Islet of Langerhans (tissue), 1 donor: ENCODE measurements around the gene GABRG3.

ENCODE experiments used
- FAIRE-seq: peaks from one replicate; lab custom pipeline; 2011; peaks lifted over from hg19 to GRCh38; lab: Jason Lieb, UNC

Gene GABRG3

GRCh38 chr15:26970712-26971210 lies at the start of gene GABRG3:
GABRG3 (plus strand) TSS chr15:26971181.
- no peak for FAIRE-seq

DNA sequence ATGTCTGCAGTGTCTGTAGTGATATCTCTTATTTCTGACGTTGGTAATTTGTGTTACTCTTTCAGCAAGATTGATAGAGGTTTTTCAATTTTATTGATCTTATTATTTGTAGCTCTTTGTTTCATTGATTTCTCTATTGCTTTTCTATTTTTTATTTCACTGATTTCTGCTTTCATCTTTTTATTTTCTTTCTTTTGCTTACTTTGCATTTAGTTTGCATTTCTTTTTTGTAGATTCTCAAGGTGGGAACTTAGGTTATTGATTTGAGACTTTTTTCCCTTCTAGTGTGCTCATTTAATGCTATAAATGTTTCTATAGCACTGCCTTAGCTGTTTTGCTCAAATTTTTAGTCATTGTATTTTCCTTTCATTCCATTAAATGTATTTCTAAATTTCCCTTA lies 49.5 kb upstream of the GABRG3 start:
- no peak for FAIRE-seq

DNA sequence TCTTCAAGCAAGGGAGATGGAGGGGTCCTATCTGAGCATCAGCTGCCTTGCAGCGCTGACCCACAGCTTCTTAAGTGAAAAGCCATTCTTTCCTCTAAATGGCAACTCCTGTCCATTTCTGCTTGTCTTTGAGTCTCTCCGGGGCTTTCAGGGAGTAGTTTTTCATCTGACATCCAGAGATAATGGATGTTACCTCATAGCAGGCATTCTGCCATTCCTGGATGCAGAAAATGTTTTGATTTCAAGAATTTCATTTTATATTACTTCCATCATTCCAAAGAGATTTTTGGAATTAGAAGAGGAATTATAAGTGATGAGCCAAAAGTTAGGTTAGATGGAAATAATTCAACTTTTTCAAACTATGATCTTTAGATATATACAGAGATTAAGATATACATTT lies 44.9 kb upstream of the GABRG3 start:
- FAIRE-seq = no peak

DNA sequence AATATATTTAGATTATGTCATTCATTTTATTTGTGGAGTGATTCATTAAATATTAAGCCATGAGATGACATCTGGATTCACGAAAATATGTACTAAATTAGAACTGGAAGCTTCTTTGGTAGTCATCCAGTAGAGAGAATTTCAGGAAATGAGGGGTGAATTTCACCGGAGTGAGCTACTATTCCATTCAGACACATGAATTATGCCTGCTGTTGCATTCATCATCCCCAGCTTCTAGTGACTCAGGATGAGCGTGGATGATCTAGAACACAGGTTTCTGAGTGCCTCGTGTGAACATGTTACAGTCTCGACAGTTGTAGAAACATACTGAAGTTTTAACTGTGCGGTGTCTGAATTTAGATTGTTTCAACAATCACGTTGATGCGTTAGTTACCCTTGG lies 42.9 kb upstream of the GABRG3 start:
- no peak for FAIRE-seq

- no peak for FAIRE-seq
Measured at GRCh38 chr15:26929588-26929987, 41.4 kb upstream of the GABRG3 start.

DNA sequence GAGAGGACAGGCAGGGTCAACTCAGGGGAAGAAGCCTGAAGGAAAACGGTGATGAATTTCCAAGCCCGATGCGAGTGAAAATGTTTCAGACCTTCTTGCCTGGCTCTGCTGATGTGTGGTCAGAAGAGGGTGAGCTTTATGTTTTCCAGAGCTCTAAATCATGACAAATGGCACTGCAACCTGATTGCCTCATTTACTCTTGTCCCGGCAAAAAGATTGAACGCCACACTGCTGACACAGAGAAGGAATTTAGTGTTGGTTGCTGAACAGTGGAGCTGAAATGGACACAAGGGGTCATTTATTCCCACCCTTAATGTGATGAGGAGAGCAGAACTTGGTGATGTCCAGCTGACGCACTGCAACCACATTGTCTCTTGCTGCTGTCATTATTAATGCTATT lies 36.1 kb upstream of the GABRG3 start:
- FAIRE-seq = no peak

GRCh38 chr15:26935322-26935721 lies 35.7 kb upstream of the GABRG3 start:
- FAIRE-seq = no peak

GRCh38 chr15:26936502-26936901 lies 34.5 kb upstream of the GABRG3 start:
- FAIRE-seq = no peak

- no peak for FAIRE-seq
Measured at GRCh38 chr15:26937134-26937533, 33.8 kb upstream of the GABRG3 start.

GRCh38 chr15:26939398-26939797 lies 31.6 kb upstream of the GABRG3 start:
- no peak for FAIRE-seq

- FAIRE-seq = no peak
Measured at GRCh38 chr15:26941489-26941888, 29.5 kb upstream of the GABRG3 start.

GRCh38 chr15:26943866-26944265 lies 27.1 kb upstream of the GABRG3 start:
- FAIRE-seq = no peak

GRCh38 chr15:26945046-26945445 lies 25.9 kb upstream of the GABRG3 start:
- no peak for FAIRE-seq

DNA sequence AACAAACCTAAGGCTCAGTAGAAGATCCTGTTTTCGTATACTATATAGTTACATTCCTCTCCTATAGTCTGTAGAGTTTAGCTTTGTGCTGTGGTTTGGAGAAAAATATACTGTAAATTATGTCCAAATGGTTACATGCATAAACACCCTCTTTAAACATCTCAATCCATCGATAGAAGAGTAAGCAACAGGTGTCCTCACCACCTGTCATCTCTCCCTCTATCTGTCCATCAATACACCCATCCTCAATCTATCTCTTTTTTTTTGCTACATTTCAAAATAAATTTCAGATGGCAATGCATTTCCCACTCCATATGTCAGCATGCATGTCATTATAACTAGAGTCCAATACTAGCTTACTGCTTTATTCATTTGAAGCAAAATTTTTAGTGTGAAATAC lies 21.0 kb upstream of the GABRG3 start:
- no peak for FAIRE-seq

DNA sequence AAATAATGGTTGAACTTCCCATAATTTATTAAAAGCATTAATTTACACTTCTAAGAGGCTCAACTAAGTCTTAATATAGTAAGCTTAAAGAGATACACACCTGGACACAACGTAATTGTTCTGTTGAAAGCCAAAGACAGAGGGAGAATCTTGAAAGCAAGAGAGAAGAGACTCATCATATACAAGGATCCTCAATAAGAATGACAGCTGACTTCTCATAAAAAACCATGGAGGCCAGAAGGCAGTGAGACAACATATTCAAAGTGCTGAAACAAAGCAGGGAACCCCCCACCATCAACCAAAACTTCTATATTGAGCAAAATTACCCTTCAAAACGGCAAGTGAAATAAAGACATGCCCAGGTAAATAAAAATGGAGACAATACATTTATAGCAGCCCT lies 16.6 kb upstream of the GABRG3 start:
- FAIRE-seq = no peak

DNA sequence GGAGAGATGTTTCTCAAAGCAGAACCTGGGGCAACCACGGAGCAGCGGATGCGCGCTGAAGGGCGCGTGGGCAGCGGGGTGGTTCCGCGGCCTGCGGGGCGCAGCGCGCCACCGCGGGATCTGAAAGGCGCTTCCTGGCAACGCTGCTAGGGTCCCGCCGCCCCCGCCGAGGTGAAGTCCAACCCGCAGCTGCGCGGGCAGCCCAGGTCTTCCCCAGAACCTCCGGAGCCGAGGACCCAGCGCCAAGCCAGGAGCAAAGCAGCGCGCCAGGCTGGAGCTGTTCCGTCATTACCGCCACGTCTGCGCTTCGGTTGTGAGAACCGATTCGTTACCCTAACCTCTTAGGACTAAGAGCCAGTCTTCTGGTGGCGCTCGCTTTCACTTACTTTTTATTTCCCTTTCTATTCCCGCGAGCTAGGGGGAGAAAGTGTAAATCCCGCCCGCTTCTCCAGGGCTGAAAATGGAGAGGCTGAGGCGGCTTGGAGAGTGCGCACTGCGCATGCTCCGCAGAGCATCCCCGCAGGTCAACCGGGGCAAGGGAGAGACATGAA lies 3.2 kb upstream of the GABRG3 start:
- no peak for FAIRE-seq

DNA sequence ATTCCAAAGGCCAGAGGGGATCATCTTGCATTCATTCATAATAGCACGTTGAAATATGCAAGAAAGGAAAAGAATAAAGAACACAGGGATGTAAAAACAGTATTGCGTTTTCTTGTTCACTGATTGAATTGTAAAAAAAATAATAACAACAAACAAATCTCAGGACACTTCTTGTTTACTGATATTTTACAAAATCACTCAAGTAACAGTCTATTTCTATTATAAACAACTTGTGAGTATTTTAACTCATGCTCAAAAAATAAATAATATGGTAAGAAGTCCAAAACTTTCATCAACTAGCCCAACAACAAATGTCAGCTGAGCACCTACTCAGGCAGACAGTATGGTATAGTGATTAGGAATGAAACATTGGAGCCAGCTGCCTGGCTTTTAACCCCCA lies 2.2 kb upstream of the GABRG3 start:
- FAIRE-seq = no peak

- FAIRE-seq = no peak
Measured at GRCh38 chr15:26971271-26972018, 464 bp downstream of the GABRG3 start.

DNA sequence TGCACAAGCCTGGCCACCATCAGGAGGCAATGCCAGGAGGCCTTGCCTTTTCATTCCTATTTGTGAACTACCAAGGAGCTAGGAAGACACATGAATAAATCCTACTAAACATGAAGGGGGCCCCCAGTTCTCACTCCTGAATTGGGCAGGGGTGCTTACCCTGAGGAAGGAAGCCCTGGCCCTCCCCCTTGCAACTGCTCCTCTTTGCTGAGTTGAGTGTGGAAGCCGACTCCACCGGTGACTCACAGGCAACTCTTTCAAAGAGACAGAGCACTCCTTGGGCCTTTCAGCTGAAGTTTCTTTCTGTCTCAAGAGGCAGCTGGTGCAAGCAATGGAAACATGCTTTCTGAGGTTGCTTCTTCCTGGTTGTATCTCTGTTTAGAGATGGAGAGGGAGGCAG lies 1.7 kb downstream of the GABRG3 start:
- FAIRE-seq = no peak

DNA sequence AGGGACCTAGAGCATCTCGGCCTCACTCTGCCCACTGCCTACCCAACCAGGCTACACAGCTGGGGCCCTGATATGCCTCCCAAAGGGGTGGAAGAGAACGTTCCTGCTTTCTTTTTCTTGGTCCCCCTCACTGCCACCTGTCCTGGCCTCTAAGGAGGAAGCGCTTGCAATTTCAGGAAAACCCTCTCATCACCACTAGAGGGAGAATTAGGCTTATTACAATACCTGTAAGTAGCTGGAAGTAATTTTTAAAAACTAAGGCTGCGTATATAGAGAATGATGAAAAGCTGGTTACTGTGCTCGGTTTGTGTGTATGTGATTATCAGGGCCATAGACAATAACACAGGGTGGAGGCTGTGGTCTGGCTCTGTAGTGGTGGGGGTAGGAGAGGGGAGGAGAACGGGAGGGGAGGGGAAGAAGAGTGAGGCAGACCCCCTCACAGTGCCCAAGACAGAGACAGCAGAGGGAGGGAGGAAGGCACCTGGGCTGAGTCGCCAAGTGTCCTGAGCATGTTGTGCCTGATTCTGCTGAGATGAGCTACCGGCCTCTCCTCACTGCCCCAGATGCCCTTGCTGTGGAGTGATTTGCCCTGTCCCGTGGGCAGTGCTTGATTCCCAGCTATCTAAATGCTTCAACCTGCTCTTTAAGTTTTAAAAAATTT lies 3.3 kb downstream of the GABRG3 start:
- FAIRE-seq = no peak

DNA sequence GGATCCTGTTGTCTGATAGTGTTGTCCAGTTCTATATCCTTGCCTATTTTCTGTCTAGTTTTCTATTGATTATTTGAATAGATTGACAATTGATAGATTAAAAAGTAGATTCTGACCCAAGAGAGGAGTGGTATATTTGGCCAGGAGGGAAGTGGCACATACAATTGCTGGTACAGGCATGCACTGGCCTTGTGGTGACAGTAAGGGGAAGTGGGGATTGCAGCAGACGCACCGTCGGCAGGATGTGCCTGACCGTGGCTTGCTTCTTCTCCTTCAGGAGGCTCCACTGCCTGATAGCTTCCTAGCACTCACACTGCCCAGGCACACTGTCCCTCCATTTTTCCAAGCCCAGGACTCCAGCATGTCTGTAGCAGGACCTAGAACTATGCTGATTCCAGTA lies 10.5 kb downstream of the GABRG3 start:
- FAIRE-seq = no peak

DNA sequence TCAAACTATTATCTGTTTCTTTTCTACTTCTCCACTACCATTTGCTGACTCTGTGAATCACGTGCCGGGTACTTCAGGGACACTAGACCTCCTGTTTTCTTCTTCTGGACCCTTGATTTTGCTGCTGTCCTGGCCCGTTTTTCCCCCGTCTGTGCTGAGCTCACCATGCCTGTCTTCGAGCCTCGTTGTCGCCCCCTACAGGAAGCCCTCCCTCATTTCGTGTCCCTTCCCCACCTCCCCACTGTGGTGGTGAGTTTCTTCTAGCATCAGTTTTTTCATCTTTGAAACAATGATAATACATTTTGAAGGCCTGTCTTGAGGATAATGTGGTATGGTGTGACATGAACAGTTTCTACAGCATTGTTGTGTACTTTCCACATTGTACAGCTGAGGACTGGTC lies 12.8 kb downstream of the GABRG3 start:
- no peak for FAIRE-seq

DNA sequence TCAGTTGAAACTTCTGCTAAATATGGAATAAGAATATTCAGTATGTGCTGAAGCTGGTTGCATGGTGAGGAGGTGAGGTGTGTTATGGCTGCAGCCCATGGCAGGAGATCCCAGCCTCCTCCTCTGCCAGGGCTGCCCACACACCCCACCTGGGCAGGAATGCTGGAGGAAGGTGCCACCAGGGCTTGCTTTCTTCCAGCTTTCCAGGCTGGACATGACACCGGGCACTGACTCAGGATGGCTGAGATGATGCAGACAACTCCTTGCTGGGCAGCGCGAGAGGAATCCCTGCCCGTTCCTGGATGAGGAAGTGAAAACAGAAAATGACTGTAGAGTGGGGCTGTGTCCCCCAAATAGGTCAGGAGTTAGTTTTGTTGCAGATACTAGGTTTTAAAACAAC lies 14.1 kb downstream of the GABRG3 start:
- no peak for FAIRE-seq

- no peak for FAIRE-seq
Measured at GRCh38 chr15:26996250-26996649, 25.3 kb downstream of the GABRG3 start.
